K562 (cell line): ENCODE measurements around the gene TCEAL5. TPM values are rescaled to one million over a fixed set of nuclear protein-coding genes. Genes with fewer than 3 reads are reported as not detected.

Experiments
- CBFB ChIP-seq: sonication (generic); formaldehyde crosslinking; IDR thresholded peaks from 2 replicates; pipeline ENCODE4 v1.4.0; 2020; ENCODE audit warnings: mild to moderate bottlenecking, missing genetic modification reagents
- CREM ChIP-seq: IDR thresholded peaks from 2 replicates; pipeline ENCODE4 v1.6.1; 2014; ENCODE audit warnings: antibody characterized with exemption, low read depth
- CXXC5 ChIP-seq: fragments of 250-450 bp; sonication (Bioruptor Pico); IDR thresholded peaks from 2 replicates; pipeline ENCODE4 v1.8.0; 2022; ENCODE audit warnings: inconsistent platforms, mild to moderate bottlenecking, moderate library complexity
- E2F3 ChIP-seq: fragments of 250-450 bp; sonication (Bioruptor Pico); IDR thresholded peaks from 2 replicates; pipeline ENCODE4 v1.4.0; 2020; ENCODE audit warnings: mild to moderate bottlenecking
- E2F8 ChIP-seq: fragments of 450-650 bp; IDR thresholded peaks from 2 replicates; pipeline ENCODE4 v1.7.1; 2018; ENCODE audit warnings: mild to moderate bottlenecking, low read depth; ENCODE audit not compliant: partially characterized antibody
- ETV6 ChIP-seq, 3 experiments: fragments of 150-350 bp in 1 of 3; sonication (generic) in 1 of 3; formaldehyde crosslinking in 1 of 3; IDR thresholded peaks; 2 replicates each; pipeline versions ENCODE4 v1.6.1 to v1.8.0; 2014 to 2022; ENCODE audit warnings: borderline replicate concordance in 2 of 3, low read depth in 2 of 3, antibody characterized with exemption in 1 of 3, low read length in 1 of 3, mild to moderate bottlenecking in 1 of 3, missing genetic modification reagents in 1 of 3
- GATAD2B ChIP-seq: fragments of 450-650 bp; IDR thresholded peaks from 2 replicates; pipeline ENCODE4 v1.6.1; 2017; ENCODE audit warnings: mild to moderate bottlenecking, borderline replicate concordance
- KLF6 ChIP-seq: fragments of 250-450 bp; sonication (Bioruptor Pico); IDR thresholded peaks from 2 replicates; pipeline ENCODE4 v1.4.0; 2020; ENCODE audit warnings: mild to moderate bottlenecking, moderate library complexity, borderline replicate concordance
- MAZ ChIP-seq, 2 experiments: fragments of 450-650 bp in 1 of 2; sonication (generic) in 1 of 2; formaldehyde crosslinking; IDR thresholded peaks in 1 of 2; conservative IDR thresholded peaks in 1 of 2; 2 replicates each; pipeline versions ENCODE4 v1.4.0 to v1.5.0; 2020; ENCODE audit warnings: mild to moderate bottlenecking in 1 of 2, missing genetic modification reagents in 1 of 2
- MXI1 ChIP-seq: IDR thresholded peaks from 2 replicates; pipeline ENCODE4 v1.6.1; 2011; ENCODE audit warnings: low read depth, mild to moderate bottlenecking, improper control_type of control experiment, low read length
- NRF1 ChIP-seq, 2 experiments: fragments of 450-650 bp; IDR thresholded peaks in 1 of 2; conservative IDR thresholded peaks in 1 of 2; 2 replicates each; pipeline ENCODE4 v1.6.1; 2014; ENCODE audit warnings: mild to moderate bottlenecking in 2 of 2
- PHB ChIP-seq: fragments of 250-450 bp; sonication (Bioruptor Pico); IDR thresholded peaks from 2 replicates; pipeline ENCODE4 v1.5.0; 2021
- RBFOX2 ChIP-seq: fragments of 200-400 bp; formaldehyde crosslinking; IDR thresholded peaks from 2 replicates; pipeline ENCODE4 v1.6.1; 2017; ENCODE audit warnings: low read depth, mild to moderate bottlenecking, low read length, moderate library complexity
- SRSF9 ChIP-seq: fragments of 200-400 bp; formaldehyde crosslinking; IDR thresholded peaks from 2 replicates; pipeline ENCODE4 v1.6.1; 2017; ENCODE audit warnings: low read depth, low read length, borderline replicate concordance
- THRA ChIP-seq: fragments of 450-650 bp; IDR thresholded peaks from 2 replicates; pipeline ENCODE4 v1.6.1; 2017; ENCODE audit warnings: mild to moderate bottlenecking, moderate library complexity
- ZBTB8A ChIP-seq: fragments of 450-650 bp; IDR thresholded peaks from 2 replicates; pipeline ENCODE4 v1.6.1; 2018; ENCODE audit warnings: mild to moderate bottlenecking, moderate library complexity; ENCODE audit not compliant: partially characterized antibody
- ZNF140 ChIP-seq: fragments of 250-450 bp; sonication (Bioruptor Pico); IDR thresholded peaks from 2 replicates; pipeline ENCODE4 v1.8.0; 2021; ENCODE audit warnings: moderate library complexity, mild to moderate bottlenecking, inconsistent platforms
- ZNF184 ChIP-seq: sonication (generic); formaldehyde crosslinking; IDR thresholded peaks from 2 replicates; pipeline ENCODE4 v1.5.0; 2020; ENCODE audit warnings: missing genetic modification reagents
- ZNF316 ChIP-seq: fragments of 450-650 bp; IDR thresholded peaks from 2 replicates; pipeline ENCODE4 v1.6.1; 2016
- ZZZ3 ChIP-seq: fragments of 450-650 bp; IDR thresholded peaks from 2 replicates; pipeline ENCODE4 v1.6.1; 2016; ENCODE audit warnings: antibody characterized with exemption, mild to moderate bottlenecking, moderate library complexity
- polyA plus RNA-seq, 8 experiments: library from polyadenylated mRNA; depleted of rRNA in 4 of 8; stranded (reverse) in 5 of 8; unstranded in 3 of 8; fragments of >200 nt; fragmentation: Nextera tagmentation in 2 of 8; fragmentation: Illumina TruSeq in 1 of 8; extraction: Ambion mirVana in 2 of 8; extraction: Trizol in 1 of 8; gene quantifications; 2 replicates each; pipeline versions ENCODE4 v1.2.1 to v1.2.3, GENCODE V29; 2011 to 2014; ENCODE audit warnings: inconsistent platforms in 1 of 8, missing spikeins in 1 of 8
- total RNA-seq, 7 experiments: library from RNA; depleted of rRNA in 6 of 7; stranded (reverse); fragments of >200 nt in 6 of 7; fragmentation: Illumina TruSeq in 2 of 7; extraction: Trizol in 2 of 7; gene quantifications; 2 replicates each; pipeline versions ENCODE4 v1.2.1 to v1.2.3, GENCODE V29; 2011 to 2021; ENCODE audit warnings: low replicate concordance in 1 of 7
- TF ChIP-seq, protein P1 (sequence below): fragments of 250-450 bp; sonication (Bioruptor Pico); IDR thresholded peaks from 2 replicates; pipeline ENCODE4 v1.8.0; 2021; ENCODE audit warnings: moderate library complexity, mild to moderate bottlenecking, inconsistent platforms
- TF ChIP-seq, protein P2 (sequence below): sonication (generic); formaldehyde crosslinking; IDR thresholded peaks from 2 replicates; pipeline ENCODE4 v1.8.0; 2022; ENCODE audit warnings: mild to moderate bottlenecking, missing genetic modification reagents, borderline replicate concordance

Gene TCEAL5
- total and polyA plus RNA-seq, 9 of the 15 experiments (the other 6 are each of a cell fraction or from before 2014, with no cell fraction given) = 0.10 to 0.18 TPM; not detected in 7

DNA sequence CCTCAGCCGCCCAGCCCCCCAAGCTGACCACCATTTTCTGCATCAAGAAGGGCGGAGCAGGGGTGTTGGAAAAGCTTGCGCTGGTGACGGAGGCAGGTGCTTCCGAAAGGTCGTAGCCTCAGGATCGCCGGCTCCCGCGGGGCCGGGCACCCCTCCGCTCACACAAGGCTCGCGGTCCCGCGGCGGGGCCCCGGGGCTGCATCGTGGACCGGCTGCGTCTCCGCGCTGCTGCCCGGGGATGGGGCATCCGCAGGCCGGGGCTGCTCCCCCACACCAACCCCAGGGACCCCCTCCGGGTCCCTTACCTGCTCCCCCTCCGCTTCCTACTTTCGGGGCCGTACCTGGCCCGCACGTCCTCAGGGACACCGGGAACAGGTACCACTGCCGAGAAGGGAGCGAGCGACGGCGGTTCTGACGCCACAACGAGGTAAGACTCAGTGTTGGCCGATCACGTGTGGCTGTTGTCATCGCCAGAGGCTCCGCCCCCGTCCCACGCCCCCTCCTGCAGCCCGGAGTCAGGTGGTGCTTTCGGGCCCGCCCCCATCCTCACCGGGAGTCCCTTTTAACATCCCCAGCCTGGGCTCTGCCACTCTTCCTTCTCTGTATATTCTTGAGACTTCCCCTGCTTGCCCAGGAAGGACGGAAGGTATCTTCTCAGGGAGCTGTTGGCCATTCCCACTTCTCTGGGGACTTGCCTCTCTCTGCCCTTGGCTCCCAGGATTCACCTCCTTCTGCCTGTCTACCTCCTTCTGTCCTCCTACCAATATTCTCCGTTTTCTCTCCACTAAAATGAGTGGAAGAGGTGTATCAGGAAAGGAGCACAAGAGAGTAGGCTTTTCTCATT is 34.2 kb upstream of the TCEAL5 start, which contains the start of gene BEX2 (continued):
- no peak for TF ChIP-seq E2F8
- no peak for TF ChIP-seq ETV6 (IDR thresholded peaks at IDR 0.05; ENCODE audit: borderline replicate concordance in 1 of 2, low read depth in 2 of 2, low read length in 1 of 2)
- no peak for TF ChIP-seq ETV6 (CRISPR knock-in tag; IDR thresholded peaks at IDR 0.05; ENCODE audit: borderline replicate concordance)
- TF ChIP-seq, protein P1, sequence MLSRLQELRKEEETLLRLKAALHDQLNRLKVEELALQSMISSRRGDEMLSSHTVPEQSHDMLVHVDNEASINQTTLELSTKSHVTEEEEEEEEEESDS = no peak
- TF ChIP-seq KLF6 (CRISPR knock-in tag) = no peak
- TF ChIP-seq NRF1 (conservative IDR thresholded peaks at IDR 0.05 in 1 of 2, IDR thresholded peaks at IDR 0.05 in 1 of 2) = no peak
- TF ChIP-seq MAZ (CRISPR knock-in tag; conservative IDR thresholded peaks at IDR 0.05 in 1 of 2, IDR thresholded peaks at IDR 0.05 in 1 of 2) = peak in 1 of 2 experiments; percentile 22; a peak in 1 of 4 replicates
- no peak for TF ChIP-seq ZZZ3
- no peak for TF ChIP-seq PHB
- TF ChIP-seq THRA = no peak
- TF ChIP-seq ZBTB8A = no peak
- TF ChIP-seq, protein P2, sequence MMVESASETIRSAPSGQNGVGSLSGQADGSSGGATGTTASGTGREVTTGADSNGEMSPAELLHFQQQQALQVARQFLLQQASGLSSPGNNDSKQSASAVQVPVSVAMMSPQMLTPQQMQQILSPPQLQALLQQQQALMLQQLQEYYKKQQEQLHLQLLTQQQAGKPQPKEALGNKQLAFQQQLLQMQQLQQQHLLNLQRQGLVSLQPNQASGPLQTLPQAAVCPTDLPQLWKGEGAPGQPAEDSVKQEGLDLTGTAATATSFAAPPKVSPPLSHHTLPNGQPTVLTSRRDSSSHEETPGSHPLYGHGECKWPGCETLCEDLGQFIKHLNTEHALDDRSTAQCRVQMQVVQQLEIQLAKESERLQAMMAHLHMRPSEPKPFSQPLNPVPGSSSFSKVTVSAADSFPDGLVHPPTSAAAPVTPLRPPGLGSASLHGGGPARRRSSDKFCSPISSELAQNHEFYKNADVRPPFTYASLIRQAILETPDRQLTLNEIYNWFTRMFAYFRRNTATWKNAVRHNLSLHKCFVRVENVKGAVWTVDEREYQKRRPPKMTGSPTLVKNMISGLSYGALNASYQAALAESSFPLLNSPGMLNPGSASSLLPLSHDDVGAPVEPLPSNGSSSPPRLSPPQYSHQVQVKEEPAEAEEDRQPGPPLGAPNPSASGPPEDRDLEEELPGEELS (CRISPR knock-in tag) = no peak
- TF ChIP-seq RBFOX2 = peak; percentile 94
- no peak for TF ChIP-seq CBFB
- TF ChIP-seq CXXC5 (CRISPR knock-in tag) = peak; percentile 41
- no peak for TF ChIP-seq SRSF9
- no peak for TF ChIP-seq ZNF316
- TF ChIP-seq GATAD2B = no peak
- TF ChIP-seq MXI1 = no peak
- TF ChIP-seq CREM = peak; percentile 82
- TF ChIP-seq E2F3 (CRISPR knock-in tag) = no peak
- TF ChIP-seq ZNF184 (CRISPR knock-in tag) = no peak
- no peak for TF ChIP-seq ZNF140 (CRISPR knock-in tag)
